Measurements from ENCODE around the gene NPIPB6. TPM values are rescaled to one million over a fixed set of nuclear protein-coding genes. Genes with fewer than 3 reads are reported as not detected.

Gene NPIPB6
- total RNA-seq, 2 donors from 2014 or later = 3.2 to 5.9 TPM

GRCh38 chr16:28301620-28302019 lies 61.7 kb downstream of the NPIPB6 start:
- Mint-ChIP-seq H3K36me3 (ENCODE audit: low read depth) (peaks cover 7% of the 10 kb centered on the region), H3K4me3 (no peak overlapping the region), H3K4me1 (peaks cover 53% of the 10 kb centered on the region)

GRCh38 chr16:28301154-28301553 lies 62.2 kb downstream of the NPIPB6 start:
- ATAC-seq (no peak), DNase-seq (no peak)
- Mint-ChIP-seq H3K27ac (peak overlapping the region; percentile 63), H3K36me3 (ENCODE audit: low read depth) (peaks cover 7% of the 10 kb centered on the region), H3K4me1 (peaks cover 53% of the 10 kb centered on the region), H3K27me3 (no peaks in the 10 kb centered on the region), H3K4me3 (no peak overlapping the region)
- H3K9me3 ChIP-seq (ENCODE audit: control insufficient read depth, low read length, poor library complexity, severe bottlenecking) = no peaks in the 10 kb centered on the region

More at GRCh38 chr16:28301620-28302019, 61.7 kb downstream of the NPIPB6 start:
- H3K27ac Mint-ChIP-seq = no peak overlapping the region
- no peaks in the 10 kb centered on the region for H3K9me3 ChIP-seq (ENCODE audit: control insufficient read depth, low read length, poor library complexity, severe bottlenecking)
- ATAC-seq (no peak), DNase-seq (no peak)
- H3K27me3 Mint-ChIP-seq = no peaks in the 10 kb centered on the region

- Mint-ChIP-seq H3K27ac (peak overlapping the region; percentile 63), H3K27me3 (no peaks in the 10 kb centered on the region), H3K4me3 (no peak overlapping the region), H3K36me3 (ENCODE audit: low read depth) (peaks cover 7% of the 10 kb centered on the region), H3K4me1 (peaks cover 52% of the 10 kb centered on the region)
- H3K9me3 ChIP-seq (ENCODE audit: control insufficient read depth, low read length, poor library complexity, severe bottlenecking) = no peaks in the 10 kb centered on the region
- DNase-seq (no peak), ATAC-seq (no peak)
Measured at GRCh38 chr16:28300327-28300726, 63.0 kb downstream of the NPIPB6 start.

- H3K36me3 Mint-ChIP-seq (ENCODE audit: low read depth) = peaks cover 4% of the 10 kb centered on the region
- H3K27ac Mint-ChIP-seq = no peak overlapping the region
- DNase-seq (no peak), ATAC-seq (no peak)
- no peaks in the 10 kb centered on the region for H3K9me3 ChIP-seq (ENCODE audit: control insufficient read depth, low read length, poor library complexity, severe bottlenecking)
- peaks cover 58% of the 10 kb centered on the region for H3K4me1 Mint-ChIP-seq
- peak overlapping the region; percentile 81 for H3K4me3 Mint-ChIP-seq
- H3K27me3 Mint-ChIP-seq = no peaks in the 10 kb centered on the region
Measured at GRCh38 chr16:28298511-28298878, 64.8 kb downstream of the NPIPB6 start.

GRCh38 chr16:28297784-28298510 lies 65.4 kb downstream of the NPIPB6 start:
- no peak for DNase-seq
- H3K27me3 Mint-ChIP-seq = no peaks in the 10 kb centered on the region

GRCh38 chr16:28297308-28297707 lies 66.0 kb downstream of the NPIPB6 start:
- H3K4me1 Mint-ChIP-seq = peaks cover 52% of the 10 kb centered on the region

More at GRCh38 chr16:28297784-28298510, 65.4 kb downstream of the NPIPB6 start:
- peaks cover 4% of the 10 kb centered on the region for H3K36me3 Mint-ChIP-seq (ENCODE audit: low read depth)
- H3K27ac Mint-ChIP-seq = peak overlapping the region; percentile 84
- H3K9me3 ChIP-seq (ENCODE audit: control insufficient read depth, low read length, poor library complexity, severe bottlenecking) = no peaks in the 10 kb centered on the region
- ATAC-seq = peak; percentile 65
- peak overlapping the region; percentile 81 for H3K4me3 Mint-ChIP-seq
- H3K4me1 Mint-ChIP-seq = peaks cover 56% of the 10 kb centered on the region

GRCh38 chr16:28295276-28295675 lies 68.0 kb downstream of the NPIPB6 start:
- no peaks in the 10 kb centered on the region for H3K9me3 ChIP-seq (ENCODE audit: control insufficient read depth, low read length, poor library complexity, severe bottlenecking)
- DNase-seq (no peak), ATAC-seq (no peak)
- H3K27ac Mint-ChIP-seq = peak overlapping the region; percentile 61
- H3K4me1 Mint-ChIP-seq = peaks cover 50% of the 10 kb centered on the region
- H3K27me3 Mint-ChIP-seq = no peaks in the 10 kb centered on the region
- peaks cover 4% of the 10 kb centered on the region for H3K36me3 Mint-ChIP-seq (ENCODE audit: low read depth)
- H3K4me3 Mint-ChIP-seq = peak overlapping the region; percentile 84

More at GRCh38 chr16:28297308-28297707, 66.0 kb downstream of the NPIPB6 start:
- no peaks in the 10 kb centered on the region for H3K9me3 ChIP-seq (ENCODE audit: control insufficient read depth, low read length, poor library complexity, severe bottlenecking)
- no peaks in the 10 kb centered on the region for H3K27me3 Mint-ChIP-seq
- DNase-seq = no peak
- H3K27ac Mint-ChIP-seq = peak overlapping the region; percentile 84
- no peak for ATAC-seq
- H3K4me3 Mint-ChIP-seq = peak overlapping the region; percentile 81
- H3K36me3 Mint-ChIP-seq (ENCODE audit: low read depth) = peaks cover 4% of the 10 kb centered on the region

GRCh38 chr16:28294201-28294600 lies 69.1 kb downstream of the NPIPB6 start:
- Mint-ChIP-seq H3K36me3 (ENCODE audit: low read depth) (no peaks in the 10 kb centered on the region), H3K4me3 (peak overlapping the region; percentile 84), H3K27ac (peak overlapping the region; percentile 41), H3K4me1 (peaks cover 50% of the 10 kb centered on the region), H3K27me3 (no peaks in the 10 kb centered on the region)
- ATAC-seq = no peak
- H3K9me3 ChIP-seq (ENCODE audit: control insufficient read depth, low read length, poor library complexity, severe bottlenecking) = no peaks in the 10 kb centered on the region
- DNase-seq = no peak

- no peaks in the 10 kb centered on the region for H3K36me3 Mint-ChIP-seq (ENCODE audit: low read depth)
Measured at GRCh38 chr16:28293601-28293960, 69.7 kb downstream of the NPIPB6 start.

GRCh38 chr16:28292731-28293600 lies 70.3 kb downstream of the NPIPB6 start:
- Mint-ChIP-seq H3K36me3 (ENCODE audit: low read depth) (no peaks in the 10 kb centered on the region), H3K27me3 (no peaks in the 10 kb centered on the region), H3K4me3 (peak overlapping the region; percentile 91), H3K27ac (peak overlapping the region; percentile 41), H3K4me1 (peaks cover 53% of the 10 kb centered on the region)
- no peaks in the 10 kb centered on the region for H3K9me3 ChIP-seq (ENCODE audit: control insufficient read depth, low read length, poor library complexity, severe bottlenecking)
- DNase-seq (no peak), ATAC-seq (no peak)

More at GRCh38 chr16:28293601-28293960, 69.7 kb downstream of the NPIPB6 start:
- Mint-ChIP-seq H3K27me3 (no peaks in the 10 kb centered on the region), H3K27ac (peak overlapping the region; percentile 41), H3K4me3 (peak overlapping the region; percentile 84), H3K4me1 (peaks cover 55% of the 10 kb centered on the region)
- no peak for ATAC-seq
- no peaks in the 10 kb centered on the region for H3K9me3 ChIP-seq (ENCODE audit: control insufficient read depth, low read length, poor library complexity, severe bottlenecking)
- no peak for DNase-seq

Other genes with a start within 250 kb of the NPIPB6 start
- 100 to 1,000 TPM; 308 to 310 TPM for gene XPO6, start 151.5 kb downstream of the NPIPB6 start, total RNA-seq
- gene SBK1, start 71.0 kb downstream of the NPIPB6 start, total RNA-seq = 10 to 100 TPM; 14.7 to 17.7 TPM
- 10 to 100 TPM; 23.8 to 30.3 TPM for gene EIF3CL, start 40.3 kb upstream of the NPIPB6 start, total RNA-seq
- not detected for gene NPIPB7, start 108.8 kb upstream of the NPIPB6 start, total RNA-seq
- gene CLN3, start 128.6 kb upstream of the NPIPB6 start, total RNA-seq = 10 to 100 TPM; 44.6 to 57.1 TPM
- 10 to 100 TPM; 12.6 to 13.6 TPM for gene APOBR, start 131.1 kb upstream of the NPIPB6 start, total RNA-seq
- gene IL27, start 143.3 kb upstream of the NPIPB6 start, total RNA-seq = not detected
- gene NUPR1, start 175.5 kb upstream of the NPIPB6 start, total RNA-seq = under 1 TPM; 0.07 to 0.13 TPM
- gene SGF29, start 190.4 kb upstream of the NPIPB6 start, total RNA-seq = 10 to 100 TPM; 49.7 to 53.7 TPM
- under 1 TPM in 1 of 2 donors, not detected in 1; 0.22 TPM for gene SULT1A2, start 233.5 kb upstream of the NPIPB6 start, total RNA-seq
- 10 to 100 TPM; 10.6 to 14.4 TPM for gene SULT1A1, start 246.5 kb upstream of the NPIPB6 start, total RNA-seq